ENCODE measurements around the gene TNFAIP3.

TNFAIP3 gene

GRCh38 chr6:137927777-137928218 is 60.7 kb downstream of the TNFAIP3 start:
- no peak for DNase-seq

DNA sequence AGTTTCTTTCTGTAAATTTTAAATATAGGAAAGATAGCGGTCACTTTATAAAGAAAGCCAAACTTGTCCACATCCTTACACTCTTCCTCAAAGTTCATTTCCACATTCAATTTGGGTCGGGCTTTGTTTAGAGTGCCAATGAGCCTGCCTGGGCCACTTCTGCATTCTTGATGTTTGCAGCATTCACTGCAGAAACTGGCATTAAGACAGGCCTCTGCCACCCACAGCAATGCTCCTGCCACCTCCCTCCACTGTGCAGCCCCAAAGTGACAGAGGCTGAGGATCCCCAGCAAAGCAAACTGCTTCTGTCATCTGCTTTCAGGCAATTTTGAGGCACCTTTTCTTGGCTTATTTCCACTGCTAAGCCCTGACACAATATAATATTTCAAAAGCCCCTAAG is 61.2 kb downstream of the TNFAIP3 start:
- DNase-seq, result no peak

- DNase-seq, result no peak
Measured at GRCh38 chr6:137931849-137932465, 64.9 kb downstream of the TNFAIP3 start.
